ENCODE results near the gene AKT1.

GRCh38 chr14:104826861-104827176 lies 31.3 kb upstream of the AKT1 start:
- no peak for TF ChIP-seq POLR2A (IDR thresholded peaks at IDR 0.05; ENCODE audit: low read length)
- no peak for TF ChIP-seq GATA1 (IDR thresholded peaks at IDR 0.05; ENCODE audit: low read depth, low read length)
